GM21528 (cell line): ENCODE data around the gene ENDOV.

Experiments
- ATAC-seq: cut with Tn5 transposase; IDR thresholded peaks from one replicate; pipeline ENCODE4 v1.9.1; 2021; ENCODE audit warnings: mild to moderate bottlenecking, moderate library complexity; ENCODE audit not compliant: unreplicated experiment, low FRiP score

Gene ENDOV

DNA sequence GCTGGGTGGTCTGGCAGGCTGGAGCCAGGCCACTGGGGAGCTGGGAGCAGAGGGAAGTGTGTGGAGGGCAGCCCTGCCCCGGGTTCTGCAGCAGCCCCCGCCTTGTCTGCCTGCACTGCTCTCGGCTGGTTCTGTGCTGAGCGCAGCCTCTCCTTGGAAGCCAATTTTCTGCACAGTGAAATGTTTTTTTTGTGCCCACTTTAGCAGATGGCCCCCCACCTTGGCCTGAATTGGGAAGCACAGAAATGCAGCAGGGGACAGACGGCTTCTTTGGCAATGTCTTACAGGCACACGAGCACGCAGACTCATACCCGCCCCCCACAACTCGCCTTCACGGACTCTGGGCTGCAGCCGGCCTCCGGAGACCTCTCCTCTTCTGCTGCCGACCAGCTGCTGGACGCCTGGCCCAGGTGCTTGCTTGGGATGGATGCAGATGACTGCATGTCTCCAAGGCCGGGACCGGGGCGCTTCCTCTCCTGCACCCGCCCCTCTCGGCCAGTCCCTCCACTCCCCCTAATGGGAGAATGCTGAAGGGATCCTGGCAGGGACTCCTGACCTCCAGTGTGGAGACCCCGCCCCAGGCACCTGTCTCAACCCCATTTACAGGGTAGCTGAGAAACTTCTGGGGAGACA is 46.7 kb downstream of the ENDOV start:
- no peak for ATAC-seq

DNA sequence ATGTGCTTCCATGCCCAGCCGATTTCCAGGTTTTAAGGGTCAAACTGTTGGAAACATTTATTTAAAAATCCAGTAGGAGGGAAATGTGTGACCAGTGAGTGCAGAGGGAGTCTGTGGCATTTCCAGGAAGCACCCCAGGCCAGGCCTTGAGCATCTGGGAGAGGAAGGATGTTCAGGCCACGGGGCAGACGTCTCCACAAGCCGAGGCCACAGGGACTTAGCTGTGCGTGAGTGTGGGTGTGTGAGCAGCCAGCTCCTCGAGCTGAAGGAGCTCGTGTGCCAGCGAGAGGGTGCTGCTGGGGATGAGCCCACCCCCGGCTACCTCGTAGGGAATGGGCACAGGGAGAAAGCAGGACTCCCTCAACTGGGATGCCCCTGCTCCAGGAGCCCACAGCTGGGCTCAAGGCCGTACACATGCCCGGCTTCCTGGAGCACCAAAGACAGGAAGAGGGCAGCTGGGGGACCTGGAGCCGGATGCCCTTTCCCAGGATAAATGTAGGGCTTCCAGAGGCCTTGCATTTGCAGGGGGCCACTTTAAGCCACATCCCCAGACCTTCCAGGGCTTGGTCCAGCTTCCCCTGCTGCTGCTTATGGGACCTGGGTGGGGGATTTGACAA is 48.9 kb downstream of the ENDOV start:
- ATAC-seq: no peak

DNA sequence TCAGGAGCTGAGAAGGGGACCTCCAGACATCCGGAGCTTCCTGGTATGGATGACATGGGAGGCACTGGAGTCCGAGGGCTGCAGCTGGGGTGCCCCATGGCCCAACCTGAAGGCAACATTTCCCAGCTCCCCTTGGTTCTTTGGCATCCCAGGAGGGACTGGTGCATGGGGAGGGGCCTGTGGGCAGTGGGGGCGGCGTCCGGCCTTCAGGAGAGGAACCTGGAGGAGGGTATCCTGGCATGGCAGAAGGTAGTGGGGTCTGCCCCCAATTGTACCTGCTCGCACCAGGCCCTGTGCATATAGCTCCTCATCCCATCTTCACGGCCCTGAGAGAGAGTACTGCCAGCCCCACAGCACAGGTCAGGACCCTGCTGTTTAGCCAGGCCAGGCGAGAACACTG is 49.5 kb downstream of the ENDOV start:
- no peak for ATAC-seq

DNA sequence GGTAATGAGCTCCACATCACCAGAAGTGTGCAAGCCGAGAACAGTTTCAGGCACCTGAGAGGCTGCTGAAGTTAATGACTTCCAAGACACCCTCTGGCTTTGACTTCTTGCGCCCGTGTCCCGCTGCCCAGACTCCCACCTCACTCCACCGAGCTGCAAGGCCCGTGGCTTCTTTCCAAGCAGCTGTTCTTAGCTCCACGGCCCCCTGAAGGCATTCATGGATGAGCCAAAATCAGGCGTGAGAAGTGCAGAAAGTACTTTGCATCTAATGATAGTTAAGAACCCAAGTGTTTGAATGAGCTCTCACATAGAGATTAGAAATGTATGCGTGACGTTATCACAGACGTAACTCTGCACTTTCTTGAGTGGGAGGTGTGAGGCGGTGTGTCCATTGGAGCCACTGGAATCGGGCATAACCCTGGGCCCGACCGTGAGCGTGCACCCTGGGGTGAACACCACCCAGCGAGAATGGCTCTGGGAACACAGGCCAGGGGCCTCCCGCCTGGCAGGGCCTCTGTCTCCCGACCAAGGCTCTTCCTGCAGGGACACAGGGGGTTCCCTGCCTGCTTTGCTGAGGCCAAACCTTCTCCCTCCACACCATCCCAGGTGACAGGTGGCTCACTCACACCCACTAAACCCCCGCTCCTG is 50.5 kb downstream of the ENDOV start:
- ATAC-seq: no peak

DNA sequence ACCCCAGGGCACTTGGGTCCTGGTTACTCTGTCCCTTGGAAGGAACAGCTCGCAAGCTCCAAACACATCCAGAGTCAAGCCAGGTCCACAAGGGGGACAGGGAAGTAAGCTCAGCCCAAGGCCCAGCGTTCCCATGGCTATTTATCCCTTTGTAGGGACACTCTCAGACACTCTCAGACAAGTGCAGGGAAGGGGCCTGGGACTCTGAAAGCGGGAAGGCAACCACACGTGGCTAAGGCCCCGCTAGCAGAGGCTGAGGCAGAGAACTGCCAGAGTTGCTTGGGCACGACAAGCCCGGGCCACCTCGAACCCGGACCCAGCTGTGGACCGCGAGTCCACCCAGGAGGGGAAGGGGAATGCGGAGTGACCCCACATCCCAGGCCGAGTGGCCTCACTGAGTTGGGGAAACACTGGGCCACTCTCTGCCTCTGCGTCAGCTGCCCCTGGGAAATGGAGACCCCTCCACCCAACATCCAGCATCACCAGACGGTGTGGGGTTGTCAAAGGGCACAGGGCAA is 51.3 kb downstream of the ENDOV start:
- no peak for ATAC-seq

DNA sequence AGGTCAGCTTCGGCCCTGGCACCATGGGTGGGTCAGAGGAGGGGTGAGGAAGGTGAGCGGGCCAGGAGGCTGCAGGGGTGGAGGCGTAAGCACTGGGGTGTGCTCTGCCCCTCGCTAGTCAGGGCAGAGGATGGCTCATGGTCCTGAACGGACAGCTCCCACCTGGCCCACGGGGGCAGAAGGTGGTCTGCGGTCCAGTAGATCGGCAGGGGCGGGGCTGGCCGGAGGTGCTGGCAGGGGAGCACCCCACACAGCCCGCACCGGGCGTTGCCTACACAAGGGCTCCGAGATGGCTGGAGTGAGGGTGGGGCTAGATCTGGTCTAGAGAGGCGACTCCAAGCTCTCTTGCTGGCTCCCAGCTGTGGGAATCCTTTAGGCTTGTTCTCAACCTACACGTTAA is 53.3 kb downstream of the ENDOV start:
- no peak for ATAC-seq

DNA sequence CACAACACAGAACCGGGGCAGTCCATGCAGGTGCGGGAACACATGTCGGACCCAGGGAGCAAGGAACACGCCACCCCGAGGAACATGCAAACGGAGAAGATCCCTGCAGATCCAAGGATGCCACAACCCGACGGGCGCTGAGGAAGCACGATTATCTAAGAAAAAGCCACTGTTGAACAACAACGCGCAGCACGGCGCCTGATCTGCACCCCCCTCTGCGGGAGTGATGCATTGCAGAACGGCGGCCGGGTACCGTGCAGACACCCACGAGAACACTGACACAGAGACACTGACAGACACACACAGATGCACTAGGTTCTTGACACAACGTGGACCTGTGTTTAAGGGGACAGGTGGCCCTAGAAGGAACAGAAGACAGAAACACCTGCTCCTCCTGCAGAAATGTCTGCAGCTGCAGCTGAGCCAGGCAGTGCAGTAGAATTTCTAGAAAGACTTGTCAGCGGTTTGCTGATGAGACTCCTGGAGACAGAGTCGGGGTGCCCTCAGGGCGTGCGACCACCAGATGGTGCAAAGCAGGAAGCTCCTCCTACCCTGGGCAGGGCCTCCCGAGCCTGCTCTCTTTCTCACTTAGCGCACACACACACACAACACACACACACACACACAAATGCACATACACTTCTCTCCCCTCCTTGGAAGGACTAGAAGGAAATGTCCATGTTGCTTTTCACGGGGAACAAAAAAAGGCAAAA is 54.0 kb downstream of the ENDOV start:
- no peak for ATAC-seq

DNA sequence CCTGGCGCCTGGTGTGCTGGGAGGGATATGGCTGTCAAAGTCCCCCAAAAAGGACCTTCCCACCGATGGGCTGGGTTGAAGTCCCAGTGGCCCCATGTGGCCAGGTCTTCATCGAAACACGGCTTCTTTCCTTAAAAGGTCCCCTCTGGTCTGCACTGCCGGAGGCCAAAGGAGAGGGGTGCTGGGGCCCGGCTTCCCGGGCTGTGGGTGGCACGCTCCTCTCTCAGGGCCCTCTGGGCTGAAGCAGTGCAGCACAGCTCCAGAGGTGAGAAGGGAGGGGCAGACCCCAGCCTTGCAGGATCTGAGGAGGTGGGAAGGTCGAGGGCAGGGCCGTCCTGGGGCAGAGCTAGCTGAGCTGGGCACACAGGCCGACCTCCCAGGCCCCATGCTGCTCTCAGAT is 54.7 kb downstream of the ENDOV start:
- no peak for ATAC-seq

DNA sequence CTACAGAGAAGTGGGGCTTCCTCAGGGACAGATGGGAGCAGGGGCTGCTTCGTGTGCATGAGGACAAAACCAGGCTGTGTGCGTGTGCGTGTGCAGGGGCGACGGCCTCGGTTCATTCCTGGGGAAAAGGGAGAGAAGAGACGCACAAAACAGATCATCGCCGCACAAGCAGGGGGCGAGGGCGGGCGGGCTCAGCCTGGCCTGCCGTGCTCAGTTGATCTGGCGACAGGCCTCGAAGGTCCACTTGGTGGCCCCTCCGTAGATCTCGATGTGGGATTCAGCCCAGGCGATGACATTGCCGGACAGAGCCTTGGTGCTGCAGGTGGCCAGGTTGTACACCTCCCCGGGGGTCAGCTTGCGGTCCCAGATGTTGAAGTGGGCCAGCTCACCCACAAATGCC is 55.6 kb downstream of the ENDOV start:
- ATAC-seq: no peak

DNA sequence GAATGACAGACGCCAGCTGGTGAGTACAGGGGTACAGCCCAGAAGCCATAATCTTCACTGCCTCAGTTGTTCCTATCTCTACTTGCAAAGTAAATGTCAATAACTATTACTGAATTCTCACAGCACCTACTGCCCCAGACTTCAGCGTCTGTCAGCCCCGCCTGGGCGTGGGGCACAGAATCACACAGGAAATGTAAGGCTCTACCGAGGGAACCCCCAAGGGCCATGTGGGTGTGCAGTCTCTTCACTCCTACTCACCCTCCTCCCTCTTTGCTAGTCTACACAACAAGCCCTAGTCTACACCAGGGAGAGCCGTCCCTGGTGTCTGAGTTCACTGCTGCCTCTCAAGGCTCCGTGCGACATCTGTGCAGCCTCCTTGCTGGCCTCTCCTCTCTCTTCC is 57.0 kb downstream of the ENDOV start:
- no peak for ATAC-seq

DNA sequence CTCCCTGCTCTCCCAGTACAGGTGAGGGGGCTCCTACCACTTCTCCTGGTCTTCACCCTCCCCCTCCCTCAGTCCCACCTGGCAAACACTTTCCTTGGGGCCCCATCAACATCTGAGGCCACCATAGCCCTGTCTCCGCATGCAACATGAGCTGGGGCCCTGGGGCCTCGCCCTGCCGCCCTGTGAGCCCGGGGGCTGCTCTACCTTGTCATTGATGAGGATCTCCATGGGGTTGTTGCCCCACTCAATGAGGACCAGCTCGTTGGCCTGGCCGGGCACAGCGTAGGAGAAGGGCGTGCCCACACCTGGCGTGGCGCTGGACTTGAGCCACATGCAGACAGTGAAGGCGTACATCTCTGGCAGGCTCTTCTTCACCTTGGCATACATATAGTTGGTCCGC is 58.0 kb downstream of the ENDOV start:
- no peak for ATAC-seq

DNA sequence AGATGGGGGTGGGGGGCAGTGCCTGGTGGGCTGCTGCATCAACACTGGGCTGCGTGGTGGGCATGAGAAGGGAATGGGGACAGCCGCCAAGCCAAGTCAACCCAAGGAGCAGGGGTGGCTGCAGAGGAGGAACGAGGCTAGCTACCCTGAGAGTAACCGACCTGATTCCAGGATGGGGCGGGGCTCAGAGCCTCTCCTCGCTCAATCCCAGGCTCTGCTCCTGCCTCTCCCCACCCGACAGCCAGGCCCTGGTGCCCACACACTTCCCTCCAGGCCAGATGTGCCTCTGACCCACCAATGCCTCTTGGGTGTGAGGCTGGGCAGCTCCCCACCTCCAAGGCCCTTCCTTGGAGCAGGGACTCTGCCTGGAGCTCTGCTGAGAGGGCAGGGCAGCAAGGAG is 58.7 kb downstream of the ENDOV start:
- no peak for ATAC-seq

DNA sequence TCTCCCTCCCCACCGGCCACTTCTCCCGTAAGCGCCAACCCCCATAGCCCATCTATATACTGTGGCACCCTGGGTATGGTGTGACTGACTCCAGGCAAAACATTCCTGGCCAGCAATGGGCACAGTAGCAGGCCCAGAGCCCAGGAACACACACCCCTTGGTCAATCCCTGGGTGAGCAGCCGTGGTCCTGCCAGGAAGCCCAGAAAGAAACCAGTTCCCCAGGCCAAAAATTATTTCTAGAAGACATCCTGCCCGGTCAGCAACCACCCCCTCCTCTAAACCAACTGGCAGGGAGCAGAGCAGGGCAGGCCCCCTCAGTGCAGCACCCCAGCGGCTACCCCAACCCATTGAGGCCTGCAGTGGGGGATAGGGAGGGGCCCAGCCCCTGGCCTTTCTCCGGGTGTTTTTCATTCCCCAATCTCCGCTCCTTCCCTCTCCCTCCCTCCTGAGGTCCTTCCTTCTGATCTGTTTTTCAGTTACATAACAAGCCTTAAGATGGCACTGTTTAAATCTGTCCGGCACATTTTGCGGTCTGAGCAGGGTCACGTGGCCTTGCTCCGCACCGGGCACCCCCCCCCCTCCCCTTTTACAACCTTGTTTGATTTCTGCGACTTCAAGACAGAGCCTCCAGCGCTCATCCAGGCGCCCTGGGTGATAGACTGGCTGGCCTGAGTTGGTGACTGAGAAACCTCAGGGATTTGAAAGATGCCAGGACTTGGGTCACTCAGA is 59.4 kb downstream of the ENDOV start:
- no peak for ATAC-seq

DNA sequence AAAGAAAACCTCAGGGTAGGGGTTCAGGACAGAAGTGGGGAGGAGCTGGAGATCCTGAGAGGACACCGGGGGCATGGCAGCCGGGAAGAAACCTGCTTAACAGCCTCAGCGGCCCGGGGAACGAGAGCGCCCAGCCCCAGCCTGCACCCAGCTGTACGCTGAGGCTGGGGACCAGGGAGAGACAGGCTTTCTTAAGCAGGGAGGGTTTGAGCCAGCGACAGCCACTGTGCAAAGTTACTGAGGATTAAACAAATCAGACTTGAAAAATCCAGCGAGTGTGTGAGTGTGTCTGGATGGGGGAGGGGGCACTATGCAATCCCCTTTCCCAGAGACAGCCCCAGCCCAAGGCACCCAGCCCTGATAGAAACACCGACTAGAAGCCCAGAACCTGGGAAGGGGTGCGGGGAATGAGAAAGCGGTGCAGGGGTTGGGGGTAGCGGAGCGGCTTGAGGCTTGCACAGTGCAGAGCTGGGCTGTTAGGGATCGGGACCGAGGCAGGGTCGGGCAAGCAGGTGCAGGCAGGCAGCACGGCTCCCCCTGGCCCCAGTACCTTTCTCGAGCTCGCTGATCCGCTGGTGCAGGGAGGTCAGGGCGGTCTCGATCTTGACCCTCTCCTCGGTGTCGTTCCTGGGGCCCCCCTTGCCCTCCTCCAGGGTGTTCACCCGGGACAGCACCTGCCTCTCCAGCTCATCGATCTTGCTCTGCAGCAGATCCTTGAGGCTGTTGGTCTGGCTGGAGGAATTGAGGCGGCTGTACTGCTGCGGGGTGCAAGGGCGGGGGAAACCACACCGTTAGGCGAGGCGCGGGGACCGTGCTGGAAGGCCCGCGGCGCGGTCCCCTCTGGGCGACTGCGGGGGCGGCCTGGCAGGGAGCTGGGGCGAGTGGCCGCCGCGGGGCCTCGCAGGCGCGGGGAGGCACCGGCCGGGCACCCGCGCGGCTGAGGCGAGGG is 60.3 kb downstream of the ENDOV start:
- ATAC-seq: no peak

DNA sequence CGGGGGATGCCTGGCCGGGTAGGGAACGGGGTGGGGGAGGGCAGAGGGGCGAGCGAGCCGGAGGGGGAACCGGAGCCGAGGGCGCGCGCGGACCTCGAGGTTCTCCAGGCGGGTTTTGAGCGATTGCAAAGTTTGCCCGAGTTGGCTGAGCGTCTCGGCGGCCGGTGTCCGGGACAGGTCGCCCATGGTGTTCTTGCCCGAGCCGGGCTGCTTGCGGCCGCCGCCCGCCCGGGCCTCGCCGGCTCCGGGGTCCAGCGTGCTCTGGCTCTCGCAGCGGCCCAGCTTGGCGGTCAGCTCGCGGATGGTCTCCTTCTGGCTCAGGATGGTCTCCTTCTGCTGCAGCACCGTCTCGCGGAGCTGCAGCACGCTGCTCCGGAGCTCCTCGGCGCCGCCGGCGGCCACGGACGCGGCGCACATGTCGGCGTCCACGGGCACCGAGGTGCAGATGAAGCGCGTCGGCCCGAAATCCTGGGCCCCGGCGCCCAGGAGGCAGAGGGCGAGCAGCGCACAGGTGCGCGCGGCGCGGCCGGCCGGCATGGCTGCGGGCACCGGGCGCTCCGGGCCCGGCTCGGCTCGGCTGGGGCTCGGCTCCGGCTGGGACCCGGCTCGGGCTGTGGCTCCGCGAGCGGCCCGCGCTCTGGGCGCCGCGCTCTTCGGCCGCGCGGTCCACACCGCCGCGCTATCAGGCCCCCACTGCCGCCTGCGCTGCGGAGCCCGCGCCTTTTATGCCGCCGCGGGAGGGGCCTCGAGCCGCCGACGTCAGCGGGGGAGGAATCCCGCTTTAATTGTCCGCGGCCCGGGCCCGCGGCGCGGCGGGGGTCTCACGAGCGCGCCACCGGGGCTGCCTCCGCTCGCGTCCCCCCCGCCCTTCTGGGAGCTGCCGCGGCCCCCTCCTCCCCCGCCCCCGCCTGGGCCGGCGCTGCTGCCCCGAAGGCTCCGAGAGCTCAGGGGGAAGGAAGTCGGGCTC is 61.2 kb downstream of the ENDOV start, which contains the start of gene NPTX1:
Gene NPTX1, minus strand, starts transcription at position 698 of the 967 bp plus-strand sequence. Its CDS starts 161 bp downstream, at position 537.
- no peak for ATAC-seq

DNA sequence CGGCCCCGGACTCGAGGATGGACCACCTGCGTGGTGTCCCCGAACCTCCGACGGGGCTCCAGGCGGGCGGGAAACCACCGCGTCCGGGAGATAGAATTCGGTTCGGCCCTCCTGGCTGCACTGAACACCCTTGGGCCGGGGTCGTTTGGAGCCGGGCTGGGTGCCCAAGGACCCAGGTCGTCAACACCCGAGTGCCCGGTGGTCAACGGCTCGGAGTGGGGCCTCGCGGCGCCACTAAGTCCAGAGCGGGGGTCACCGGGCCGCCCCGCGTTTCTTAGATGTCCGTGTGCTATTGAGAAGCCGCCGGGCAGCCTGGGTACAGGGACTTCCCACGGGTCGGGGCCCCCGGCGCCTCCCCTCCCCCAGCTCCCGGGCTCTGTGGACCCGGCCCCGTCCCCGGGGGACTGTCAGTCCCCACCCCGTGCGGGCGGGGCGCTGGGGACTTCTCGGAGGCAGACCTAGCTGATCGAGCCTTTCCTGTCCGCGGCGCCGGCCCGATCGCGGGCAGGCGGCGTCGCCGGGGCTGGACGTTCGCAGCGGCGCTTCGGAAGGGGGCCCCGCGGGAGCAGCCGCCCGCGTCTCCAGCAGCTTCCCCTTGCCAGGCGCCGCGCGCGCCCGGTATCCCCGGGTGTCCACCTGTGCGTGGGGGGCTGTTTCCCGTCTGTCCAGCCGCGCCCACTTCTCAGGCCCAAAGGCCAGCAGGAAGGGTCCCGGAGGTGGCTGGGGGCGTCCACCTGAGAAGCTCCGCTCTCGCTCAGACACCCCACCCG is 62.1 kb downstream of the ENDOV start:
- ATAC-seq: no peak

DNA sequence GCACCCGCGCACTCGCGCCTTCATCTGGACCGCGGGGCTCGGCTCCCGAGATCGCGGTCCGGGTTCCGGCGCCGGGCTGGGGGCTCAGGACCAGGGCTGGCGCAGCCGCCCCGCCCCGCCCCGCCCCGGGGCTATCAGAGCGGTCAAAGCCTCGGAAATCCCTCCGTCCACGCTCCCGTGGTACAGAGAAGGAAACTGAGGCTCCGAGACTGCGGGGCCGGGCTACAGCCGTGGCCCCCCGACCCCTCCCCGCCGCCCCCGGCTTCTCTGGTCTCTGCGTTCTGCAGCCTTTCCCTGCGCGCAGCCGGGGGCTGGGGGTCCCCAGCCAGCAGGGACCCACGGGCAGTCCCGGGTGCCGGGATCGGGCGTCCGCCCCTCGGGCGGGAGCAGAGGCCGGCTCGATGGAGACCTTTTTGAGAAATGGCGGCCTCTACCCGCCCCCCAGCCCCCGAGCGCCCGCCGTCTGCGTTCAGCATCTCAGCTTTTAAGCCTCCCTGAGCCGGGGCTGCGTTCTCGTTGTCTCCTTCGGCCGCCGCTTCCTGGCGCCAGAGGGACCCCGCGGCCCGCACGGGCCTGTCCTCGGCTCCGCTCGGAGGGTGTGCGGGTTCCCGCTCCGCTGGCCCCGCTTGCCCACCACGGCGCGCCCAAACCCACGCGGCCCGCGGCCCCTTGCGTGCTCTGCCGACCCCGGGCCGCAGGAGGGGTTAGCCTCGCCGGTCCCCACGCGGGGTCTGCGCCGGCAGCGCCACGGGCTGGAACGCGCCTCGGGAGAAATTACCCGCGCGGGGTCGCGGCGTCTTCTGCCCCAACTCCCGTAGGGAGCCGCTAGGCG is 62.9 kb downstream of the ENDOV start:
- no peak for ATAC-seq
